ENCODE measurements around the gene RALGPS1.

RALGPS1 gene

GRCh38 chr9:127177665-127178265 lies 263.2 kb downstream of the RALGPS1 start:
- H3K27ac ChIP-seq (replicated peaks) = no peak overlapping the region
- H3K4me3 ChIP-seq (replicated peaks; ENCODE audit: insufficient read depth, low read length) = no peak overlapping the region
- no peaks in the 10 kb centered on the region for H3K27me3 ChIP-seq (ENCODE audit: insufficient read depth, poor library complexity, severe bottlenecking)
- no peak for DNase-seq (ENCODE audit: low read depth in 1 of 2, low spot score in 1 of 2)
- TF ChIP-seq SPI1 (IDR thresholded peaks at IDR 0.05; ENCODE audit: borderline replicate concordance, low read depth) = no peak
- TF ChIP-seq CTCF (IDR thresholded peaks at IDR 0.05; ENCODE audit: insufficient read depth, low read length) = no peak
- TF ChIP-seq REST (IDR thresholded peaks at IDR 0.05; ENCODE audit: insufficient replicate concordance, low read depth) = no peak
- TF ChIP-seq POLR2AphosphoS5 (IDR thresholded peaks at IDR 0.05; ENCODE audit: low read depth) = no peak
- TF ChIP-seq GABPA (IDR thresholded peaks at IDR 0.05; ENCODE audit: low read depth) = no peak

- no peak overlapping the region for H3K27ac ChIP-seq (replicated peaks)
- DNase-seq (ENCODE audit: low read depth in 1 of 2, low spot score in 1 of 2) = no peak
- TF ChIP-seq CTCF (IDR thresholded peaks at IDR 0.05; ENCODE audit: insufficient read depth, low read length) = no peak
- TF ChIP-seq SPI1 (IDR thresholded peaks at IDR 0.05; ENCODE audit: borderline replicate concordance, low read depth) = no peak
- TF ChIP-seq POLR2AphosphoS5 (IDR thresholded peaks at IDR 0.05; ENCODE audit: low read depth) = no peak
- TF ChIP-seq GABPA (IDR thresholded peaks at IDR 0.05; ENCODE audit: low read depth) = no peak
- TF ChIP-seq REST (IDR thresholded peaks at IDR 0.05; ENCODE audit: insufficient replicate concordance, low read depth) = no peak
- H3K27me3 ChIP-seq (ENCODE audit: insufficient read depth, poor library complexity, severe bottlenecking) = no peaks in the 10 kb centered on the region
- no peak overlapping the region for H3K4me3 ChIP-seq (replicated peaks; ENCODE audit: insufficient read depth, low read length)
Observed at GRCh38 chr9:127178686-127179632, 264.4 kb downstream of the RALGPS1 start.

- TF ChIP-seq POLR2AphosphoS5 (IDR thresholded peaks at IDR 0.05; ENCODE audit: low read depth) = no peak
- no peak for TF ChIP-seq SPI1 (IDR thresholded peaks at IDR 0.05; ENCODE audit: borderline replicate concordance, low read depth)
- no peak for TF ChIP-seq REST (IDR thresholded peaks at IDR 0.05; ENCODE audit: insufficient replicate concordance, low read depth)
- no peak for TF ChIP-seq GABPA (IDR thresholded peaks at IDR 0.05; ENCODE audit: low read depth)
- TF ChIP-seq CTCF (IDR thresholded peaks at IDR 0.05; ENCODE audit: insufficient read depth, low read length) = no peak
- no peak for DNase-seq (ENCODE audit: low read depth in 1 of 2, low spot score in 1 of 2)
- Histone ChIP-seq H3K4me3 (replicated peaks; ENCODE audit: insufficient read depth, low read length) (no peak overlapping the region), H3K27ac (replicated peaks) (no peak overlapping the region), H3K27me3 (ENCODE audit: insufficient read depth, poor library complexity, severe bottlenecking) (no peaks in the 10 kb centered on the region)
Observed at GRCh38 chr9:127179633-127180441, 265.3 kb downstream of the RALGPS1 start.
